HG02981 (cell line): ENCODE data around the gene FAM184A.
"Not testable (repeated sequence)": the region's sequence is repeated elsewhere in the genome, so short reads cannot be mapped to it uniquely, and the experiment has no call there.

Source experiments
- ATAC-seq: cut with Tn5 transposase; IDR thresholded peaks from one replicate; pipeline ENCODE4 v1.9.1; 2021; ENCODE audit warnings: mild to moderate bottlenecking, moderate library complexity; ENCODE audit not compliant: unreplicated experiment

The FAM184A gene

GRCh38 chr6:119078376-119079282 lies at the start of gene FAM184A:
Gene FAM184A, minus strand, starts transcription at chr6:119078664. Its CDS starts 365 bp downstream, at chr6:119078299.
- ATAC-seq = peak; percentile 69

- no peak for ATAC-seq
Observed at GRCh38 chr6:119127627-119128026, 49.2 kb upstream of the FAM184A start.

GRCh38 chr6:119126826-119127225 lies 48.4 kb upstream of the FAM184A start:
- no peak for ATAC-seq

DNA sequence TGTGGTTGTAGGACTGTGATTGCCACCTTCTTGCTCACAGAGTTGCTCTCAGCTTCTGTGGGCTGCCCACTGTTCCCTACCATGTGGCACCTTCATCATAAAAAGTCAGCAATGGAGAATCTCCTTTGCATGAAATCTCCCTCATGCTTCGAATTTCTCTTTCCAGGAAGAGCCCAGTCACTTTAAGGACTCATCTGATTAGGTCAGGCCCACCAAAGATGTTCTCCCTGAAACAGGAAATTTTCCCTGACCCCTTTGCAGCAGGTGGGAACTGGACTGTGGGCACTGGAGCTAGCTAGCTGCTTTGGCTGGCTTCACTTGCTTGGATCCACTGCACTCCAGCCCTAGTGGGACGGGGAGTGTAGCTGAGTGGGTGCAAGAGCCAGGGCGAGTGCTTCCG lies 47.7 kb upstream of the FAM184A start:
- ATAC-seq = no peak

DNA sequence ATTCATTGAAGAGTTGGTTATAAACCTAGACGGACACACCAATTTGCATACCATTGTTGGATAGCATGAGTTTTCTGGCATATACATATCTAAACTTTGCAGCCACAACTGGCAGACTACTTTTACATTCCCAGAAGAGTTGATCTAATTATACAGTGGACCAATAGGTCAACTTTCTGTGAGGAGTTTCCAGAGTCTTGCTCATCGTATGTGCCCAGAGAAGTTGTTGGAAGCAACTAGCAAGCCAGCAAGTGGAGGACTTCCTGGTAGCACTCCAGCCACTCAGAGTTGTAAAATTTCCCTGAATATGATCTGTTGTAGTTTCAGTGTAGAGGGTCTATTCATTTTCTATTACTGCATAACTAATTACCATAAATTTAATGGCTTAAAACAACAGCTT lies 47.1 kb upstream of the FAM184A start:
- no peak for ATAC-seq

- no peak for ATAC-seq
Observed at GRCh38 chr6:119124079-119124824, 45.8 kb upstream of the FAM184A start.

GRCh38 chr6:119122336-119122735 lies 43.9 kb upstream of the FAM184A start:
- ATAC-seq = no peak

GRCh38 chr6:119121367-119121766 lies 42.9 kb upstream of the FAM184A start:
- no peak for ATAC-seq

- no peak for ATAC-seq
Observed at GRCh38 chr6:119119989-119120388, 41.5 kb upstream of the FAM184A start.

DNA sequence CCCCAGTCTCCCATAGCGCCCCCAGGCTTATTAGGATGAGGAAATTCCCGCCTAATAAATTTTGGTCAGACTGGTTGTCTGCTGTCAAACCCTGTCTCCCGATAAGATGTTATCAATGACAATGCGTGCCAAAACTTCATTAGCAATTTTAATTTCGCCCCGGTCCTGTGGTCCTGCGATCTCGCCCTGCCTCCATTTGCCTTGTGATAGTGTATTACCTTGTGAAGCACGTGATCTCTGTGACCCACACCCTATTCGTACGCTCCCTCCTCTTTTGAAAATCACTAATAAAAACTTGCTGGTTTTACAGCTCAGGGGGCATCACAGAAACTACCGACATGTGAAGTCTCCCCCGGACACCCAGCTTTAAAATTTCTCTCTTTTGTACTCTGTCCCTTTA lies 40.6 kb upstream of the FAM184A start:
- ATAC-seq = not testable (repeated sequence)

DNA sequence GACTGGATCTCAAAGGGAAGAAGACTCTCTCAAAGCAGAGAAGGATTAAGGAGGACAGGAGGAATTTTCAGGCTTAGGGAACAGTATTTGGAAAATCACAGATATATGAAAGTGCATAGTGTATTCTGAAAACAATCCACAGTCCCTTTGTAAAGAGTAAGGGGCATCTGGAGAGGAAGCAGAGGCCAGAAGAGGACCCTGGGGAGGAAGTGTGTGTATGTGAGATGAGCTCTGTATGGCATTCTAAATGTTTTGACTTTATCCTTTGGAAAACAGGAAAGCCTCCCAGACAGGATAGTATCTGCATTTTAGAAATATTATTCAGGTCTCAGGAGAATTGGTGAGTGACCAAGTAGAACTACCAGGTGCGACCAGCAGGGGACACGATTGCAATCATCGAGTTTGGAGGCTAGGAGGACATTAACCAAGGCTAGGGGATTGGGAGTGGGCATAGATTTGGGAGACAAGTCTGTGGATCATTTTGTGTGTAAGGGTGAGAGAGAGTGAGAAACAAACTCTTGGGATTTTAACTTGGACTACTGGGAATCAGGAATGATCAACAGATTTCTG lies 38.3 kb upstream of the FAM184A start:
- ATAC-seq = no peak

GRCh38 chr6:119113961-119114360 lies 35.5 kb upstream of the FAM184A start:
- no peak for ATAC-seq

DNA sequence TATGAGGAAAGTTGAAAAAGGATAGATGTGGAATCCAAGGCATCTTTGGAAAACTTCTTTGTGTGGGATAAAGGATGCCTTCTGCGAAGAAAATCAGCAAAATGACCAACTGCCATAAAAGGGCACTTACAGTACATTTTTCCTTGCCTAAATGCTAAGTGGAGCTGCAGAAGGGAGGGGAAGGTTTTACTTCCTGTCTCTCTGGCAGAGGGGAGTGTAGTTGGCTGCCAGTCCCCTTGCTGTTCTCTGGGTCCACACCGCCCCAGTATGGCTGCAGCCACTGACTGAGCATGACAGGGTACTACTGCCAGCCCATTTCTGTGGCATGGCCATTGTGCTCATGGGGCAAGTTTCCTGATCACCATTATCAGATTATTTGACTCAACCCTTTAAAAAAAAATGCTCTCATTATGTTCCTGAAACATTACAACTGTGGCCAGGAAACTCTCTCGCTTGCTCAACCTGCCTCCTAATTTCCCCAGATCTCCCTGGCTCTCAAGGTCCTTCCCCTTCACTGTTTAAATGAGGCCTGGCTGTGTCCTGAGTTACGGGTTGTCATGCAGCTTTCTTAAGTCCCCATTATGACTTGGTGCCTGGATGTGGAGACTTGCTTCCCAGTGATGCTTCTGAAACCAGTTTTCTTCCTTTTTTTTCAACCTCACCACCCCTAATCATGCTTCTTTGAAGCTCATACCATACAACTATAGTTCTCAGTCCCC lies 34.5 kb upstream of the FAM184A start:
- ATAC-seq = no peak

GRCh38 chr6:119110601-119111548 lies 32.4 kb upstream of the FAM184A start:
- peak; percentile 65 for ATAC-seq

DNA sequence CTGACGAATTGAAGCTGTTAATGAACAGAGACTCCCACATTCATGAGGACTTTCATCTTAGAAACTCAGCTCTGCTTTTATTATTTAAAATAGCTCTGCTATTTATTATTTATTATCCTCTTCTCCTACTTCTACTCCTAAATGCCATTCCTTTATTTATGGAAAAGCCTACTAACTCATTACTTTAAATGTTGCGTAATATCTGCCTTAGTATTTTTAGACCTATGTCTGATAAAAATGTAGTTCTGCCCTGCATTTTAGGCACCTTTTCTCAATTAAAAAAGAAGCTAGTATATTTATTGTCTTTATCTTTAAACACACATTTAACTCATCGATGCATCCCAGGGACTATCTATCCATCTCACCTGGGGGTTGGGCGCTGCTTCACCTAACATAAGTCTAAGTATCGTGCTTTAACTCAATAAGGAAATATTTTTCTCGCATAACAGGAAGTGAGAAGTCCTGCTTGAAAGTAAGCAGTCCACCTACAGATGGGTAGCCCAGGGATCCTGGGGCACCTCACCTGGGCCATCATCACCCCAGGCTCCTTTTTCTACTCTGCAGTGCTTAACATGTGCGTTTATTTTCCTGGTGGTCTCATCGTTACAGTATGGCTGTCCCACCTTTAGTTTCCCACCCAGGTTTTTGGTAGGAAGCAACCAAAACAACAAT lies 31.3 kb upstream of the FAM184A start:
- ATAC-seq = no peak

GRCh38 chr6:119108076-119108475 lies 29.6 kb upstream of the FAM184A start:
- ATAC-seq = no peak

DNA sequence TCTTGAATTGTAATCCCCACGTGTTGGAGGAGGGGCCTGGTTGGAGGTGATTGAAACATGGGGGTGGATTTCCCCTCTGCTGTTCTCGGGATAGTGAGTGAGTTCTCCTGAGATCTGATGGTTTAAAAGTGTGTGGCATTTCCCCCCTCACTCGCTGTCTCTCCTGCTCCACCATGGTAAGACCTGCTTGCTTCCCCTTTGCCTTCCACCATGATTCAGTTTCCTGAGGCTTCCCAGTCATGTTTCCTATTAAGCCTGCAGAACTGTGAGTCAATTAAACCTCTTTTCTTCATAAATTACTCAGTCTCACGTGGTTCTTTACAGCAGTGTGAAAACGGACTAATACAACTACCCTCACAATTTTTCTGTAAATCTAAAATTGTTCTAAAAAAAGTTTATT lies 26.8 kb upstream of the FAM184A start:
- ATAC-seq = no peak

GRCh38 chr6:119102901-119103300 lies 24.4 kb upstream of the FAM184A start:
- ATAC-seq = no peak

GRCh38 chr6:119100115-119100514 lies 21.7 kb upstream of the FAM184A start:
- no peak for ATAC-seq
